K562 (cell line): ENCODE measurements around the gene TTC28. TPM values are rescaled to one million over a fixed set of nuclear protein-coding genes. Genes with fewer than 3 reads are reported as not detected.

Experiments used
- BCL6 ChIP-seq: fragments of 250-450 bp; sonication (Bioruptor Pico); IDR thresholded peaks from 2 replicates; pipeline ENCODE4 v1.4.0; 2020
- CREB1 ChIP-seq, 2 experiments: sonication (generic) in 1 of 2; formaldehyde crosslinking in 1 of 2; IDR thresholded peaks; 2 replicates each; pipeline versions ENCODE4 v1.6.1 to v1.8.0; 2012 to 2022; ENCODE audit warnings: inconsistent platforms in 1 of 2, mild to moderate bottlenecking in 1 of 2, missing genetic modification reagents in 1 of 2, moderate library complexity in 1 of 2
- KAT7 ChIP-seq: sonication (generic); formaldehyde crosslinking; IDR thresholded peaks from 2 replicates; pipeline ENCODE4 v1.8.0; 2022; ENCODE audit warnings: missing genetic modification reagents, mild to moderate bottlenecking, borderline replicate concordance
- KLF16 ChIP-seq: IDR thresholded peaks from 2 replicates; pipeline ENCODE4 v1.6.1; 2016; ENCODE audit warnings: antibody characterized with exemption
- PHF21A ChIP-seq: fragments of 450-650 bp; IDR thresholded peaks from 2 replicates; pipeline ENCODE4 v1.6.1; 2017; ENCODE audit warnings: low read depth, borderline replicate concordance
- SIN3A ChIP-seq, 2 experiments: fragments of 150-350 bp in 1 of 2; IDR thresholded peaks; 2 replicates each; pipeline ENCODE4 v1.6.1; 2011 to 2016; ENCODE audit warnings: borderline replicate concordance in 2 of 2, low read depth in 2 of 2, low read length in 2 of 2, mild to moderate bottlenecking in 2 of 2, moderate library complexity in 2 of 2; ENCODE audit not compliant: control insufficient read depth in 1 of 2
- STAG1 ChIP-seq: sonication (generic); formaldehyde crosslinking; IDR thresholded peaks from 2 replicates; pipeline ENCODE4 v1.5.0; 2020; ENCODE audit warnings: missing genetic modification reagents, borderline replicate concordance
- ZNF184 ChIP-seq: sonication (generic); formaldehyde crosslinking; IDR thresholded peaks from 2 replicates; pipeline ENCODE4 v1.5.0; 2020; ENCODE audit warnings: missing genetic modification reagents
- ZNF253 ChIP-seq: fragments of 250-450 bp; sonication (Bioruptor Pico); conservative IDR thresholded peaks from 2 replicates; pipeline ENCODE4 v1.6.1; 2021; ENCODE audit warnings: mild to moderate bottlenecking
- polyA plus RNA-seq, 8 experiments: library from polyadenylated mRNA; depleted of rRNA in 4 of 8; stranded (reverse) in 5 of 8; unstranded in 3 of 8; fragments of >200 nt; fragmentation: Nextera tagmentation in 2 of 8; fragmentation: Illumina TruSeq in 1 of 8; extraction: Ambion mirVana in 2 of 8; extraction: Trizol in 1 of 8; gene quantifications; 2 replicates each; pipeline versions ENCODE4 v1.2.1 to v1.2.3, GENCODE V29; 2011 to 2014; ENCODE audit warnings: inconsistent platforms in 1 of 8, missing spikeins in 1 of 8
- total RNA-seq, 7 experiments: library from RNA; depleted of rRNA in 6 of 7; stranded (reverse); fragments of >200 nt in 6 of 7; fragmentation: Illumina TruSeq in 2 of 7; extraction: Trizol in 2 of 7; gene quantifications; 2 replicates each; pipeline versions ENCODE4 v1.2.1 to v1.2.3, GENCODE V29; 2011 to 2021; ENCODE audit warnings: low replicate concordance in 1 of 7
- TF ChIP-seq, protein P1 (sequence below): fragments of 150-350 bp; IDR thresholded peaks from 2 replicates; pipeline ENCODE4 v1.6.1; 2014; ENCODE audit warnings: low read depth, mild to moderate bottlenecking, low read length, borderline replicate concordance

The TTC28 gene
- total and polyA plus RNA-seq, 9 of the 15 experiments (the other 6 are each of a cell fraction or from before 2014, with no cell fraction given) = 0.22 to 10.7 (median 3.1) TPM

DNA sequence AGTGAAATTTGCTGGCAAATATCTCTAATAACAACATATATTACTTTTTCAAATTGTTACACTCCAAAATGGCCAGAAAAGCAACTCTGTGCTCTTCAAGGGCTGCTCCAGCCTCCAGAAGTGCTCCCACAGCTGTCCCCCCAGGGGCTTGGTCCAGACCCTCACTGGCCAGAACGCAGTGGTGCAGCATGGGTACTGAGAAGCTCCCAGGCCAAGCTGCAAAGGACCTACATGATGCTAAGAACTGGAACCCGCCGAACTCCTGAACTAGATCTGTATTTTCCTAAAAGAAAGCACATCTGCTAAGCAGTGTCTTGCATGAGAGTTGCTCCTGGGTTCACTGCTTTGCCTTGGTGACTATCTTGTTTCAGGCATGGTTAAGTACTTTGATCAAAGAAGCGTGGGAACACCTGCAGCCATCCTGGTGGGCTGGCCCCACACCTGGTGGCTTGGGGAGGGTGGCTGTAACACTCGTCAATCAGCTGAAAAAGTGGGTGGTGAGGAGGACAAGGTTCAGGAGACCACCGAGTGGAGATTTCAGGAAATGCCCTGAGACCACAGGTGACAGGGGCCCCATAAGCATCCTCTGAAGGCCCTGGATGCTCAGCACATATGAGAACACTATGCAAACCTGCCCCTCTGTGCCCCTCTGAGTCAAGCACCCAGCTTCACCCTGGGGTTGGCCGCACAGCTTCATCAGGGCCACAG, 687.9 kb downstream of the TTC28 start (continued):
- TF ChIP-seq ZNF253 (CRISPR knock-in tag) = no peak
- no peak for TF ChIP-seq ZNF184
- TF ChIP-seq PHF21A = no peak
- no peak for TF ChIP-seq KAT7 (CRISPR knock-in tag)
- no peak for TF ChIP-seq KLF16
- TF ChIP-seq, protein P1, sequence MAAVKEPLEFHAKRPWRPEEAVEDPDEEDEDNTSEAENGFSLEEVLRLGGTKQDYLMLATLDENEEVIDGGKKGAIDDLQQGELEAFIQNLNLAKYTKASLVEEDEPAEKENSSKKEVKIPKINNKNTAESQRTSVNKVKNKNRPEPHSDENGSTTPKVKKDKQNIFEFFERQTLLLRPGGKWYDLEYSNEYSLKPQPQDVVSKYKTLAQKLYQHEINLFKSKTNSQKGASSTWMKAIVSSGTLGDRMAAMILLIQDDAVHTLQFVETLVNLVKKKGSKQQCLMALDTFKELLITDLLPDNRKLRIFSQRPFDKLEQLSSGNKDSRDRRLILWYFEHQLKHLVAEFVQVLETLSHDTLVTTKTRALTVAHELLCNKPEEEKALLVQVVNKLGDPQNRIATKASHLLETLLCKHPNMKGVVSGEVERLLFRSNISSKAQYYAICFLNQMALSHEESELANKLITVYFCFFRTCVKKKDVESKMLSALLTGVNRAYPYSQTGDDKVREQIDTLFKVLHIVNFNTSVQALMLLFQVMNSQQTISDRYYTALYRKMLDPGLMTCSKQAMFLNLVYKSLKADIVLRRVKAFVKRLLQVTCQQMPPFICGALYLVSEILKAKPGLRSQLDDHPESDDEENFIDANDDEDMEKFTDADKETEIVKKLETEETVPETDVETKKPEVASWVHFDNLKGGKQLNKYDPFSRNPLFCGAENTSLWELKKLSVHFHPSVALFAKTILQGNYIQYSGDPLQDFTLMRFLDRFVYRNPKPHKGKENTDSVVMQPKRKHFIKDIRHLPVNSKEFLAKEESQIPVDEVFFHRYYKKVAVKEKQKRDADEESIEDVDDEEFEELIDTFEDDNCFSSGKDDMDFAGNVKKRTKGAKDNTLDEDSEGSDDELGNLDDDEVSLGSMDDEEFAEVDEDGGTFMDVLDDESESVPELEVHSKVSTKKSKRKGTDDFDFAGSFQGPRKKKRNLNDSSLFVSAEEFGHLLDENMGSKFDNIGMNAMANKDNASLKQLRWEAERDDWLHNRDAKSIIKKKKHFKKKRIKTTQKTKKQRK = no peak
- no peak for TF ChIP-seq BCL6 (CRISPR knock-in tag)
- TF ChIP-seq SIN3A (IDR thresholded peaks at IDR 0.05; ENCODE audit: borderline replicate concordance in 2 of 2, control insufficient read depth in 1 of 2, low read depth in 2 of 2, low read length in 2 of 2) = no peak
- no peak for TF ChIP-seq CREB1 (IDR thresholded peaks at IDR 0.05)
- TF ChIP-seq CREB1 (CRISPR knock-in tag; IDR thresholded peaks at IDR 0.05) = no peak
- TF ChIP-seq STAG1 (CRISPR knock-in tag) = no peak
